WTC11 (cell line): ENCODE data around the gene OR51B2. TPM values are rescaled to one million over a fixed set of nuclear protein-coding genes. Genes with fewer than 3 reads are reported as not detected.
"Not testable (repeated sequence)": the region's sequence is repeated elsewhere in the genome, so short reads cannot be mapped to it uniquely, and the experiment has no call there.

Source experiments
- ATAC-seq: fragments of 200-7000 bp; cut with Tn5 transposase; 2 replicates; pipeline ENCODE4 v1.10.0; 2021; ENCODE audit warnings: mild to moderate bottlenecking, moderate library complexity
- CTCF ChIA-PET: fragments of 300-600 bp; sonication (Branson Sonifier 250); formaldehyde crosslinking; loops from one replicate; lab custom pipeline; 2021; ENCODE audit warnings: antibody characterized with exemption; lab: Charles Lee
- POLR2A ChIA-PET: fragments of 350-600 bp; sonication (Branson Sonifier 250); formaldehyde crosslinking; loops from one replicate; lab custom pipeline; 2021; ENCODE audit warnings: antibody characterized with exemption; lab: Charles Lee
- DNase-seq: peaks from one replicate; pipeline ENCODE4 v3.0.0; 2021; ENCODE audit warnings: low spot score
- H3K27ac Mint-ChIP-seq: 2 replicates; pipeline ENCODE4 v1.8.0; 2021; ENCODE audit warnings: mixed read lengths
- H3K27me3 Mint-ChIP-seq: 2 replicates; pipeline ENCODE4 v1.8.0; 2021; ENCODE audit warnings: low read depth, mild to moderate bottlenecking, moderate library complexity, mixed read lengths
- H3K36me3 Mint-ChIP-seq: 2 replicates; pipeline ENCODE4 v1.8.0; 2021; ENCODE audit warnings: mixed read lengths
- H3K4me1 Mint-ChIP-seq: 2 replicates; pipeline ENCODE4 v1.8.0; 2022; ENCODE audit warnings: mixed read lengths
- H3K4me3 Mint-ChIP-seq: 2 replicates; pipeline ENCODE4 v1.8.0; 2021; ENCODE audit warnings: mild to moderate bottlenecking, moderate library complexity, mixed read lengths
- H3K9me3 Mint-ChIP-seq: 2 replicates; pipeline ENCODE4 v1.8.0; 2021; ENCODE audit warnings: mixed read lengths
- ATF2 ChIP-seq: sonication (generic); formaldehyde crosslinking; IDR thresholded peaks from 2 replicates; pipeline ENCODE4 v1.8.1; 2022; ENCODE audit warnings: low read depth, missing genetic modification reagents, borderline replicate concordance
- CREB1 ChIP-seq: sonication (generic); formaldehyde crosslinking; IDR thresholded peaks from 2 replicates; pipeline ENCODE4 v1.8.0; 2023; ENCODE audit warnings: mild to moderate bottlenecking, missing genetic modification reagents
- E2F5 ChIP-seq: sonication (generic); formaldehyde crosslinking; IDR thresholded peaks from 2 replicates; pipeline ENCODE4 v1.8.1; 2022; ENCODE audit warnings: mild to moderate bottlenecking, moderate library complexity, missing genetic modification reagents
- EMX1 ChIP-seq: fragments of 250-450 bp; sonication (Bioruptor Pico); IDR thresholded peaks from 2 replicates; pipeline ENCODE4 v1.8.0; 2021; ENCODE audit warnings: mild to moderate bottlenecking
- FOXP1 ChIP-seq: sonication (generic); formaldehyde crosslinking; IDR thresholded peaks from 2 replicates; pipeline ENCODE4 v1.8.0; 2022; ENCODE audit warnings: missing genetic modification reagents, mild to moderate bottlenecking, moderate library complexity, borderline replicate concordance
- FOXP4 ChIP-seq: sonication (generic); formaldehyde crosslinking; IDR thresholded peaks from 2 replicates; pipeline ENCODE4 v1.8.0; 2022; ENCODE audit warnings: mild to moderate bottlenecking, missing genetic modification reagents
- PRRX2 ChIP-seq: fragments of 250-450 bp; sonication (Bioruptor Pico); IDR thresholded peaks from 2 replicates; pipeline ENCODE4 v1.8.0; 2021; ENCODE audit warnings: mild to moderate bottlenecking
- USF1 ChIP-seq: sonication (generic); formaldehyde crosslinking; IDR thresholded peaks from 2 replicates; pipeline ENCODE4 v1.8.0; 2022; ENCODE audit warnings: mild to moderate bottlenecking, missing genetic modification reagents
- ZMAT4 ChIP-seq: fragments of 250-450 bp; sonication (Bioruptor Pico); IDR thresholded peaks from 2 replicates; pipeline ENCODE4 v1.9.0; 2021; ENCODE audit warnings: mild to moderate bottlenecking
- ZNF232 ChIP-seq: sonication (generic); formaldehyde crosslinking; IDR thresholded peaks from 2 replicates; pipeline ENCODE4 v1.8.0; 2022; ENCODE audit warnings: mild to moderate bottlenecking, missing genetic modification reagents
- ZNF532 ChIP-seq: fragments of 250-450 bp; sonication (Bioruptor Pico); IDR thresholded peaks from 2 replicates; pipeline ENCODE4 v1.9.0; 2021; ENCODE audit warnings: mild to moderate bottlenecking, borderline replicate concordance
- ZNF671 ChIP-seq: fragments of 250-450 bp; sonication (Bioruptor Pico); IDR thresholded peaks from 2 replicates; pipeline ENCODE4 v1.8.0; 2021; ENCODE audit warnings: mild to moderate bottlenecking
- total RNA-seq: library from RNA; stranded (reverse); gene quantifications from 3 replicates; pipeline ENCODE4 v1.2.3, GENCODE V29; 2021

Gene OR51B2
- total RNA-seq, 1 experiment from 2014 or later, result not detected

GRCh38 chr11:5343474-5344335 is 19.6 kb upstream of the OR51B2 start, which contains the start of gene OR51B5 (continued):
- TF ChIP-seq E2F5 (CRISPR knock-in tag), result no peak
- no peak for TF ChIP-seq USF1 (CRISPR knock-in tag)
- no peak for TF ChIP-seq ZMAT4 (CRISPR knock-in tag)

GRCh38 chr11:5339771-5340322 is 15.8 kb upstream of the OR51B2 start:
- POLR2A ChIA-PET, result no interaction called here
- Mint-ChIP-seq H3K9me3 (no peaks in the 10 kb centered on the region), H3K4me3 (no peak overlapping the region), H3K4me1 (peaks cover 8% of the 10 kb centered on the region), H3K36me3 (no peaks in the 10 kb centered on the region), H3K27me3 (no peaks in the 10 kb centered on the region), H3K27ac (no peak overlapping the region)
- CTCF ChIA-PET, result no interaction called here
- ATAC-seq (no peak), DNase-seq (no peak)
- TF ChIP-seq ATF2 (CRISPR knock-in tag) (no peak), ZNF532 (CRISPR knock-in tag) (no peak), FOXP1 (CRISPR knock-in tag) (no peak), EMX1 (CRISPR knock-in tag) (no peak), CREB1 (no peak), PRRX2 (CRISPR knock-in tag) (no peak), ZNF232 (CRISPR knock-in tag) (no peak), ZNF671 (CRISPR knock-in tag) (no peak), FOXP4 (CRISPR knock-in tag) (no peak)

- POLR2A ChIA-PET, H3K36me3 Mint-ChIP-seq, ATAC-seq, H3K4me3 Mint-ChIP-seq, CTCF ChIA-PET, H3K27ac Mint-ChIP-seq, H3K27me3 Mint-ChIP-seq, H3K9me3 Mint-ChIP-seq, DNase-seq, H3K4me1 Mint-ChIP-seq: not testable (repeated sequence)
Measured at GRCh38 chr11:5337253-5337652, 13.2 kb upstream of the OR51B2 start.
